Ureter (tissue), 1 donor: ENCODE results near the gene ADD1. TPM values are rescaled to one million over a fixed set of nuclear protein-coding genes. Genes with fewer than 3 reads are reported as not detected.

ENCODE experiments used
- DNase-seq: peaks from one replicate; pipeline ENCODE4 v3.0.0-alpha.2; 2020; ENCODE audit warnings: low spot score
- total RNA-seq: library from RNA; stranded (reverse); gene quantifications from one replicate; pipeline ENCODE4 v1.2.4, GENCODE V29; 2023
- donor health status: DM: yes; HTN: yes; CAD: no.

ADD1 gene
- total RNA-seq, 1 donor from 2014 or later, result 416 TPM

DNA sequence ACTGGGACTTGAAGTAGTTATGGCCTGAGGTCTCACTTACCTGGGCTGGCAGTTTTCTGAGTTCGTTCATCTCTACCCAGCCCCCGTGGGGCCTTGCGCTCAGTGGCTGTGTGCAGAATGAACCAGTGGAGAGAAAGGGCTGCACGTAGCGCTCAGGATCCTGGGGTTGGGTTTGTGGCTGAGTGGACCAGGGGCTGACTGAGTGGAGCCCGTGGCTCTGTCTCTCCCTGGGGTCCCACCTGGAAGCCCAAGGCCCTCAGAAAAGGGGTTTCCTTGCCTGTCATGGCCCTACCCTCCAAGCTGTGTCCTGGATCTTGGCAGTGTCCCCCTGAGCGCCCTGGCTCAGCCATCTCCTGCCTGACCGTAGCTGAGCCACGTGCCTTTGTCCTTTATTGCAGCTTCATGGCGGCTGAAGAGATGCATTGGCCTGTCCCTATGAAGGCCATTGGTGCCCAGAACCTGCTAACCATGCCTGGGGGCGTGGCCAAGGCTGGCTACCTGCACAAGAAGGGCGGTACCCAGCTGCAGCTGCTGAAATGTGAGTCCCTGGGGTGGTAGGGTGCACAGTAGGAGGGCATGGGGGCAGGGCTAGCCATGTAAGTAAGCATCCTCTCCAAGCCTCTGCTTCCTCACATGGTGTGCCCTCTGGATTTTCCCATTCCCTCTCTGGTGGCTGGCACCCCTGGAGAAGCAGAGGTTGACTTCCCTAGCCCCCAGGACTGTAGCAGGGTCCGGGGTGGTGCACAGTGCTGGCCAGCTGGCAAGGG, 23.2 kb upstream of the ADD1 start:
- DNase-seq, result no peak

DNA sequence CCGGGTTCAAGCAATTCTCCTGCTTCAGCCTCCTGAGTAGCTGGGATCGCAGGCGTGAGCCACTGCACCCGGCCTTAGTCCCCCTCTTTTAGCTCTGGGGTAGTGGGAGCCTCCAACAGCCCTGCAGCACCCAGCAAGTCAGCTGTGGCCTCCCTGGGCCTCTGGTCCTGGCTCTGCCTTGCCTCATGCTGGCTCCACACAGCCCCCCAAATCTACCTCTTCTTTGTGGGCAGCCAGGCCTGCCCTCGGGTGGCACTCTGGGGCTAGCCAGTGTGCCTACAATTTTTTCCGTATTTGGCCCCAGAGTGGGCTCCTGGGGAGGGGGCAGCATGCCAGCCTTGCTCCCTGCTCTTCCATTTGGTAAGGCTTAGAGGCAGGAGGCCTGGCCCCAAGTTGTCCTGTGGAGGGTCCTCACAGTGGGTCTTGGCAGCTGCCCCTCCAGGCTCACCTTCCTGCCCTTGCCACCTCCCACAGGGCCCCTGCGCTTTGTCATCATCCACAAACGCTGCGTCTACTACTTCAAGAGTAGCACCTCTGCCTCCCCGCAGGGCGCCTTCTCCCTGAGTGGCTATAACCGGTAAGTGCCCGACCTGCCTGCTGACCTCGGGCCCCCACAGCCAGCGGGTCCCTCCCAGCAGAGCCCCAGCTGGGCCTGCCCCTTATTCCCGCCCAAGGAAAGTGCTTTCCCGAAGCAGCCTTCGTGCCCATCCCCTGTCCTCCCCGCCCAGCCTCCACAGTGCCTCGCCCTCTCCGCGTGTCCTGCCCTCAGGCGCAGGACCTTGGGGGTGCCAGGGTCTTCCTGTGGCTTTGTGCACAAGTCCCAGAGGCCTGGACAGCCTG, 21.0 kb upstream of the ADD1 start:
- no peak for DNase-seq

GRCh38 chr4:2823301-2823670, 20.4 kb upstream of the ADD1 start:
- DNase-seq, result no peak

DNA sequence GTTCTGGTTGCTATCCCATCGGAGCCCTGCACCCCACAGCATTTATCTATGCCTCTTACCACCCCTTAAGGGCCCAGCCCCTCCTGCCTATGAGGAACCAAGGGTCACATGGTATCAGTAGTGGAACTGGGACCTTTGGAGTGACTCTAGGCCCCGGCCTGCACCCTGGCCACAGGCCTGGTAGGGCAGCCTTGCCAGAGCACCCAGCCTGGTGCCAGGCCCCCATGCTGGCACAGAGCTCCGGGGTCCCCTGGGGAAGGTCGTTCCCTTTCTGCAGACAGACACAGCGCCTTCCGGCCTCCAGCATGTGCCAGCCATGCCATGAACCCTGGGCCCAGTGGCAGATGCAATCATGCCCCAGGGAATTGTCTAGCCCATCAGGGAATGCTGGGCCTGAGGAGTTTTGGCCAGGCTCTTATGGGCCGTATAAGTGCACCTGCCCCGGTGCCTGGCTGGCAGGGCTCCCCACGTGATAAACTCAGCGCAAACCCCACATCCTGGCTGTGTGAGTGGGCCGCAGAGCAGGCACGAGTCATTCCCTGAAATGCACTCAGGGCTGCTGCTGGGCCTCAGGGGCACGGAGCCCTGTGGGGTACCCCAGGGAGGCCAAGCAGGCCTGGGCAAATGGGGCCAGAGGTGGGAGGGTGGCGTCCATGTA, 19.8 kb upstream of the ADD1 start:
- no peak for DNase-seq

GRCh38 chr4:2824329-2824835, 19.3 kb upstream of the ADD1 start:
- no peak for DNase-seq

DNA sequence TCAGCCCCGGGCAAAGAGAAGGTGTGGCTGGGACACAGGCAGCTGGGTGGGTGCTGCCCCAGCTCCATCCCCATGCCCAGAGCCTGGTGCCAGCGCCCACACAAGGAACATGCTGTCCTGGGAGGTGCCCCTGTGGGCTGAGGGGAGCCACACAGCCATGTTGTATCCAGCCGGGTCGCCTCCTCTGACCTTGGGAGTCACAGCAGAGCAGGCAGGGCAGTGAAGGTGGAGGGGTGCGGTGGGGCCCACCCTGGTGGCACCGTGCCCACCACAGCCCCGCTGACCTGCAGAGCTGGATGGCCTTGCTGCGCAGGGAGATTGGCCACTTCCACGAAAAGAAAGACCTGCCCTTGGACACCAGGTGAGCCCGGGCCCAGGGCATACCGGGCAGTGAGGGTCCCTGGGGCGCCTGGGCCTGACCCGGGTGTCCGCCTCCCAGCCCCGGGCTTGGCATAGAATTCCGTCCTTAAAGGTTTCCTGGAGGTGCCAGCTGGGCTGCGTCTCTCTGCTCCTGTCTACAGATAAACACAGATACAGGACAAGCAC, 18.7 kb upstream of the ADD1 start:
- no peak for DNase-seq

DNA sequence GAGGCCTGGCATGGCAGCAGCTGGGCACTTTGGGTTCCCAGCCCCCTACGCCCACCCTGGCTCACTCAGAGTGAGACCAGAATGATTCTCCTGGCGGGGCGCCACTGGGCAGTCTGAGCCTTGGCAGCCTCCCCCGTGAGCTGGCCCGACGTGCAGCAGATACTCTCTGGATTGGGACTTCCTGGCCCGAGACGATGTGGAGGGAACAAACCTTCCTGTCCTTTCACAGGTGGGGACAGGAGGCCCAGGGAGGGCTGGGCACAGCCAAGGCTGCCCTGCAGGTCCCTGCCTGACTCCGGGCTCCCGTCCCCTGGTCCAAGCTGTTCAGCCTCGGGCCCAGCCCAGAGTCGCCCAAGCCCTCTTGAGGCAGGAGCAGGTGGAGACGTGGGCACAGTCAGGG, 17.9 kb upstream of the ADD1 start:
- DNase-seq, result no peak

GRCh38 chr4:2827071-2827873, 16.4 kb upstream of the ADD1 start:
- DNase-seq, result no peak

GRCh38 chr4:2827874-2828751, 15.5 kb upstream of the ADD1 start:
- no peak for DNase-seq

DNA sequence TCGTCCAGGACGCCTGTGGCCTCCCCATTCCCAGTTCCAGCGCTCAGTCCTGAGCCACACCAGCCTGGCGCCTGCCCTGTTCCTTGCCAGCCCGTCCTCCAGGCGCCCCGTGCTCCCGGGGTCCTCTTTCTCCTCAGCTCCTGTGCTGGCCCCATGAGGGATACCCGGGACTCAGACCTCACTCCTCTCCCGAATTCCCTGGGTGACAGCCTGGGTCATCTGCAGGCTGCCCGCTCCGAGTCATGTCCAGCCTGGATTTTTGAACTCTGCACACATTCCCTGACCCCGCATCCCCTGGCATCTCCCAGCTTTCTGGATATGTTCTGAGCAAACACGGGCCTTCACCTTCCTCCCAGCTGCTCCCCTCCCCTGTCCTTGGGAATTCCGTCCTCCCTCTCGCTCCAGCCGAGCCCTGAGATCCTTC, 14.9 kb upstream of the ADD1 start:
- DNase-seq, result no peak

DNA sequence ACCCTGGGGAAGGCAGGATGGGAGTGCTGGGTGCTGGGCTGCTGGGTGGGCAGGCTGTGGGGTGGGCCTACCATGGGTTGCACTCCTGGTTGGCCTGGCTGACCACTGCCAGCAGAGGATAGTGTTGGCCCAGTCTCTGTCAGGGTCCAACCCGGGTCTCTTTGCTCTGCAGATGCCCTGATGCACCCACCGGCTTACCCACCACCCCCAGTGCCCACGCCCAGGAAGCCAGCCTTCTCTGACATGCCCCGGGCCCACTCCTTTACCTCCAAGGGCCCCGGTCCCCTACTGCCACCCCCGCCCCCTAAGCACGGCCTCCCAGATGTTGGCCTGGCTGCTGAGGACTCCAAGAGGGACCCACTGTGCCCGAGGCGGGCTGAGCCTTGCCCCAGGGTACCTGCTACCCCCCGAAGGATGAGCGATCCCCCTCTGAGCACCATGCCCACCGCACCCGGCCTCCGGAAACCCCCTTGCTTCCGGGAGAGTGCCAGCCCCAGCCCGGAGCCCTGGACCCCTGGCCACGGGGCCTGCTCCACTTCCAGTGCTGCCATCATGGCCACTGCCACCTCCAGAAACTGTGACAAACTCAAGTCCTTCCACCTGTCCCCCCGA, 14.2 kb upstream of the ADD1 start:
- no peak for DNase-seq

DNA sequence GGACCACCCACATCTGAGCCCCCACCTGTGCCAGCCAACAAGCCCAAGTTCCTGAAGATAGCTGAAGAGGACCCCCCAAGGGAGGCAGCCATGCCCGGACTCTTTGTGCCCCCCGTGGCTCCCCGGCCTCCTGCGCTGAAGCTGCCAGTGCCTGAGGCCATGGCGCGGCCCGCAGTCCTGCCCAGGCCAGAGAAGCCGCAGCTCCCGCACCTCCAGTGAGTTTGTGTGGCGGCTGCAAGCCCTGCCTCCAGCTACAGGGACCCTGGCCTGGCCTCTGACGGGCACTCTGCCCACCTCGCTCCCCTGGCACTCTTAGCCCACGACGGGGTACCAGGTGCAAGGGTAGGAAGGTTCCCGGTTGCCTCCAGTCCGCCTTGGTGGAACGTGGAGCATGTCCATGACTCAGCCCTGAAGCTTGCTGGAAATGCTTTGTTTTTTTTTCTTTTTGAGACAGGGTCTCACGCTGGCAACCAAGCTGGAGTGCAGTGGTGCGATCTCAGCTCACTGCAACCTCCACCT, 13.7 kb upstream of the ADD1 start:
- no peak for DNase-seq

DNA sequence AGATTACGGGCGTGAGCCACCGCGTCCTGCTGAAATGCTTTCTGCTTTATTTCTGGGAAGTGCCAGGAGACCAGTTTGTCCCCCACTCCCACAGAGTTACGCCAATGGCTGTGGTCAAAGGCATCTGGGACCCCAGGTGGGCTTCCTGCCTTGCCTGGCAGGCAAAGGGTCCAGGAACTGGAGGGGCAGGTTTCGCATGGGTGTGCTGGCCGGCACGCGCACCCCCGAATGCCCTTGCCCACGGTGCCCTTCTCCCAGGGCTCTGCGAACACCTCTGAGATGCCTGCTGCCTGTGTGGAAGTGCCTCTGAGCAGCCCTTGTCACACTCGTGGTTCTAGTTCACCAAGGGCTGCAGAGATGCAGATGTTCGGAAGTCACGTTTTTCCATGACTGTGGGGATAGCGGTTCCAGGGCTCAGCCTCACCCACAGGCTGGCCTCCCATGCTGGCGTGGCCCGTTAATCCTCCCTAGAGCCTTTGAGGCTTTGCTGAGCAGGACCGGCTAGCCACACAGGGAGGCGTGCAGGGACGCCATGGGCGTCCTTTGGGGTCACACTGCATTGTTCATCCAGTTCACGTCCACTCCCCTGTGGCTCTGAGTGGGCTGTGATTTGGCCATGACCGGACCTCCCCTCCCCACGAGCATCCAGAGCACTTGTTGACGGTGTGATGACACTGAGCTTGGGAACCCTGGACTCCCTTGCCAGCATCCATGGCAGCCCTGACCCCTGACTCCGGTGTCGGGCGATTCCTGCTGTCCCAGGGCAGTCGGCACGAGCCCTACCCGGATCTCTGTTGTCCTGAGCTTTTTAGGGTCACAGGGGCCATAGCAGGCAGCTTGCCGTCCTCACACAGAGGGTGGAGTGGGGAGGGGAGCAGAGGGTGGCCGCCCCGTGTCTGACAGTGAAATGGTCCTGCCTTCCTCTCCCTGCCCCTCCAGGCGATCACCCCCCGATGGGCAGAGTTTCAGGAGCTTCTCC, 12.7 kb upstream of the ADD1 start:
- DNase-seq, result peak; percentile 40

- peak; percentile 38 for DNase-seq
Observed at GRCh38 chr4:2831611-2832308, 11.9 kb upstream of the ADD1 start.

GRCh38 chr4:2832309-2832980, 11.2 kb upstream of the ADD1 start:
- peak; percentile 41 for DNase-seq

DNA sequence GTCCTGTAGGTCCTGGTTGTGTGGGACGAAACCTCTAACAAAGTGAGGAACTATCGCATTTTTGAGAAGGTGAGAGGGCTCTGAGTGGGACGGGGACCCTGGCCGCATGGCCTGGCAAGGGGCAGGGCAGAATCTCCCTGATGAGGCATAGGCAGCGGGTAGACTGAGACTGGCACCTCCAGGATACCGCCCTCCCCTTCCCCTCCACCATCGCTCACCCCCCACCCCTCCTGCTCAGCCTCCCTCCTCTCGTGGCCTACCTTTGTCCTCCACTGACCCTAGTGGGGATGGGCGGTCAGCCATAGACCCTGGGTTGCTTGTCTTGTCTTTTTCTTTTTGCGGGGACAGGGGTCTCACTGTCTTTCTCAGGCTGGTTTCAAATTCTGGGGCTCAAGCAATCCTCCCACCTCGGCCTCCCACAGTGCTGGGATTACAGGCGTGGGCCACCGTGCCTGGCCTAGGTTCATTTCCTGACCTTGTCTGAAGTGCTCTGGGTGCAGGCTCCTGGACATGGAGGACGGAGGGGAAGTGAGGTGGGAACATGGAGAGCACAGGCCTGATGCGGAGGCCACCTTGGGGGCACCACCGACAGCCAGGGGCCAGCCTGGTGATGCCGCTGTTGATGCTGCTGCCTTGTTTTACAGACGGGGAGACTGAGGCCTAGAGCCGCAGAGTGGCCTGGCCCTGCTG, 10.5 kb upstream of the ADD1 start:
- DNase-seq, result peak; percentile 35

DNA sequence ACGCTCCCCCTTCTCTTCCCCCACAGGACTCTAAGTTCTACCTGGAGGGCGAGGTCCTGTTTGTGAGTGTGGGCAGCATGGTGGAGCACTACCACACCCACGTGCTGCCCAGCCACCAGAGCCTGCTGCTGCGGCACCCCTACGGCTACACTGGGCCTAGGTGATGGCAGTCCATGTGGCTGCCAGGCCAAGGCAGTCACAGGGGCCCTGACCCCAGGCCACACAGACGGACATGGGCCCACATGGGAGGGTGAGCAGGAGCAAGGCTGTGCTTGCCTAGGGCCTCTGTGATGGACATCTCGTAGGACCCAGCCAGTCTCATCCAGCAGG, 10.0 kb upstream of the ADD1 start:
- no peak for DNase-seq
